SU-DHL-6 (cell line): ENCODE results near the gene TRPM7.

Experiments used
- H2AFZ ChIP-seq: fragments of 200-600 bp; sonication (generic); 2 replicates; pipeline ENCODE4 v1.6.1; 2014; ENCODE audit warnings: low read depth, mild to moderate bottlenecking, moderate library complexity, mixed read lengths, antibody characterized with exemption, low read length; ENCODE audit not compliant: severe bottlenecking
- H3F3A ChIP-seq: fragments of 200-600 bp; shearing (Covaris generic); 2 replicates; pipeline ENCODE4 v1.6.0; 2016; ENCODE audit warnings: antibody characterized with exemption, mild to moderate bottlenecking; ENCODE audit not compliant: insufficient read depth
- H3K27ac ChIP-seq: fragments of 200-600 bp; sonication (generic); 2 replicates; pipeline ENCODE4 v1.5.1; 2016; ENCODE audit warnings: low read depth, mild to moderate bottlenecking, low read length, moderate library complexity, mixed read lengths
- H3K27me3 ChIP-seq: fragments of 200-600 bp; sonication (generic), shearing (Covaris generic); 2 replicates; pipeline ENCODE4 v1.6.0; 2014; ENCODE audit warnings: mild to moderate bottlenecking, low read length
- H3K36me3 ChIP-seq: fragments of 200-600 bp; sonication (generic); 2 replicates; pipeline ENCODE4 v1.6.1; 2014; ENCODE audit warnings: mild to moderate bottlenecking, low read length, mixed read lengths
- H3K4me2 ChIP-seq: fragments of 300-600, 200-600 bp; shearing (Covaris generic), sonication (generic); 2 replicates; pipeline ENCODE4 v1.6.0; 2014; ENCODE audit warnings: low read length, low read depth, mild to moderate bottlenecking; ENCODE audit not compliant: poor library complexity, severe bottlenecking
- H3K4me3 ChIP-seq: fragments of 200-600 bp; sonication (generic); 2 replicates; pipeline ENCODE4 v1.5.1; 2014; ENCODE audit warnings: antibody characterized with exemption, low read length, mild to moderate bottlenecking, mixed read lengths; ENCODE audit not compliant: insufficient read depth, poor library complexity, severe bottlenecking
- H3K79me2 ChIP-seq: fragments of 200-600 bp; sonication (generic); 2 replicates; pipeline ENCODE4 v1.6.1; 2014; ENCODE audit warnings: mild to moderate bottlenecking, low read length, moderate library complexity; ENCODE audit not compliant: insufficient read depth
- H3K9ac ChIP-seq: fragments of 200-600 bp; sonication (generic); 2 replicates; pipeline ENCODE4 v1.7.0; 2014; ENCODE audit warnings: mild to moderate bottlenecking, low read length
- H3K9me2 ChIP-seq: fragments of 200-600 bp; sonication (generic); replicated peaks from 2 replicates; pipeline ENCODE4 v1.6.1; 2014; ENCODE audit warnings: low read length; ENCODE audit not compliant: insufficient read depth
- H3K9me3 ChIP-seq: fragments of 200-600 bp; sonication (generic); 2 replicates; pipeline ENCODE4 v1.6.1; 2014; ENCODE audit warnings: low read length, mixed read lengths; ENCODE audit not compliant: insufficient read depth
- H4K20me1 ChIP-seq: fragments of 200-600 bp; sonication (generic); 2 replicates; pipeline ENCODE4 v1.6.1; 2014; ENCODE audit warnings: low read depth, mild to moderate bottlenecking, antibody characterized with exemption, low read length, moderate library complexity, mixed read lengths
- EZH2phosphoT487 ChIP-seq: fragments of 200-600 bp; sonication (generic), shearing (Covaris generic); conservative IDR thresholded peaks from 2 replicates; pipeline ENCODE4 v1.6.1; 2018; ENCODE audit warnings: mild to moderate bottlenecking, antibody characterized with exemption, low read length, moderate library complexity, mixed read lengths
- TF ChIP-seq, protein P1 (sequence below): fragments of 200-600 bp; sonication (generic); IDR thresholded peaks from one replicate; pipeline ENCODE4 v1.5.1; 2017; ENCODE audit warnings: antibody characterized with exemption, mild to moderate bottlenecking, low read length, moderate library complexity; ENCODE audit not compliant: insufficient read depth, poor library complexity, severe bottlenecking

Gene TRPM7

GRCh38 chr15:50544368-50544767 is 142.2 kb downstream of the TRPM7 start:
- no peak overlapping the region for H3K4me3 ChIP-seq
- no peak overlapping the region for H2AFZ ChIP-seq
- H3F3A ChIP-seq: no peaks in the 10 kb centered on the region
- no peaks in the 10 kb centered on the region for H3K9me3 ChIP-seq
- H3K27me3 ChIP-seq: no peaks in the 10 kb centered on the region
- no peak overlapping the region for H3K4me2 ChIP-seq
- H4K20me1 ChIP-seq: no peaks in the 10 kb centered on the region
- TF ChIP-seq, protein P1, sequence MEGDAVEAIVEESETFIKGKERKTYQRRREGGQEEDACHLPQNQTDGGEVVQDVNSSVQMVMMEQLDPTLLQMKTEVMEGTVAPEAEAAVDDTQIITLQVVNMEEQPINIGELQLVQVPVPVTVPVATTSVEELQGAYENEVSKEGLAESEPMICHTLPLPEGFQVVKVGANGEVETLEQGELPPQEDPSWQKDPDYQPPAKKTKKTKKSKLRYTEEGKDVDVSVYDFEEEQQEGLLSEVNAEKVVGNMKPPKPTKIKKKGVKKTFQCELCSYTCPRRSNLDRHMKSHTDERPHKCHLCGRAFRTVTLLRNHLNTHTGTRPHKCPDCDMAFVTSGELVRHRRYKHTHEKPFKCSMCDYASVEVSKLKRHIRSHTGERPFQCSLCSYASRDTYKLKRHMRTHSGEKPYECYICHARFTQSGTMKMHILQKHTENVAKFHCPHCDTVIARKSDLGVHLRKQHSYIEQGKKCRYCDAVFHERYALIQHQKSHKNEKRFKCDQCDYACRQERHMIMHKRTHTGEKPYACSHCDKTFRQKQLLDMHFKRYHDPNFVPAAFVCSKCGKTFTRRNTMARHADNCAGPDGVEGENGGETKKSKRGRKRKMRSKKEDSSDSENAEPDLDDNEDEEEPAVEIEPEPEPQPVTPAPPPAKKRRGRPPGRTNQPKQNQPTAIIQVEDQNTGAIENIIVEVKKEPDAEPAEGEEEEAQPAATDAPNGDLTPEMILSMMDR: no peak
- no peak overlapping the region for H3K27ac ChIP-seq
- no peaks in the 10 kb centered on the region for H3K79me2 ChIP-seq
- H3K9me2 ChIP-seq: no peaks in the 10 kb centered on the region
- H3K36me3 ChIP-seq: no peaks in the 10 kb centered on the region
- H3K9ac ChIP-seq: no peak overlapping the region

DNA sequence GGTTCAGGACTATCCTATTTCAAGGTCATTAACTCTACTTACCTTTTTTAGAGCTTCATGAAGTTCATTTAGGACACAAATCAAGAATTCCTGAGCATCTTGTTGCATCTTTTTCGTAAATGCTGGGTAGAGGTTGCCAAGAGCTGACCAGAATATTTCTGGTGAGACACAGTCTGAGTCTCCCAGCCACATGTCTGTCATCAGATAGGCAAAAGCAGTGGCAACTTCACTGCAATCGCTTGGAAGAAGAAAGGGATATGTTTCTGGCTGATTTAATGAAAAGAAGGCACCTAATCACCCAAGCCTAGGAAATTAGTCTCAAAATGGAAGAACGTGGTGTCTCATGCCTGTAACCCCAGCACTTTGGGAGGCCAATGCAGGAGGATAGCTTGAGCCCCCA is 143.0 kb downstream of the TRPM7 start:
- TF ChIP-seq EZH2phosphoT487: no peak
- H3K79me2 ChIP-seq: no peaks in the 10 kb centered on the region
- H4K20me1 ChIP-seq: no peaks in the 10 kb centered on the region
- H3K9me2 ChIP-seq: no peaks in the 10 kb centered on the region
- no peak overlapping the region for H3K4me2 ChIP-seq
- H3K9ac ChIP-seq: no peak overlapping the region
- H3K36me3 ChIP-seq: no peaks in the 10 kb centered on the region
- no peaks in the 10 kb centered on the region for H3F3A ChIP-seq
- no peaks in the 10 kb centered on the region for H3K9me3 ChIP-seq
- H3K27me3 ChIP-seq: no peaks in the 10 kb centered on the region
- no peak overlapping the region for H2AFZ ChIP-seq
- no peak overlapping the region for H3K27ac ChIP-seq
- no peak overlapping the region for H3K4me3 ChIP-seq

DNA sequence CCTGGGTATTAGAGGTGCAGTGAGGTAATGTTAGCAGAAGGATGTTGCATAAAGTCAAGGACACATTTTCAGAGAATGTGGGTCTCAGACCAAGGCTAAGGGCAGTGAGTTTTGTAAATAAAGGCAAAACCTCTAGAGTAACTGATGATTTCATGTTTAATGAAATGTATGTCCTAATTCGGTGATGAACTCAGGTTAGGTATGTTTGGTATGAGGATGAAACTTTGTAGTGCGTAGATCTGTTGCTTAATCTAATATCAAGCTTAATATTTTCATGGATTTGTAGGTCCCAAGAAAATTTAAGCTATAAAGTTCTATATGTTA is 143.7 kb downstream of the TRPM7 start:
- TF ChIP-seq, protein P1: no peak
- no peak for TF ChIP-seq EZH2phosphoT487
- Histone ChIP-seq H3K27me3 (no peaks in the 10 kb centered on the region), H3K79me2 (no peaks in the 10 kb centered on the region), H3K9me2 (no peaks in the 10 kb centered on the region), H3K4me3 (no peak overlapping the region), H3K4me2 (no peak overlapping the region), H2AFZ (no peak overlapping the region), H4K20me1 (no peaks in the 10 kb centered on the region), H3F3A (no peaks in the 10 kb centered on the region), H3K9ac (no peak overlapping the region), H3K27ac (no peak overlapping the region), H3K36me3 (no peaks in the 10 kb centered on the region), H3K9me3 (no peaks in the 10 kb centered on the region)

DNA sequence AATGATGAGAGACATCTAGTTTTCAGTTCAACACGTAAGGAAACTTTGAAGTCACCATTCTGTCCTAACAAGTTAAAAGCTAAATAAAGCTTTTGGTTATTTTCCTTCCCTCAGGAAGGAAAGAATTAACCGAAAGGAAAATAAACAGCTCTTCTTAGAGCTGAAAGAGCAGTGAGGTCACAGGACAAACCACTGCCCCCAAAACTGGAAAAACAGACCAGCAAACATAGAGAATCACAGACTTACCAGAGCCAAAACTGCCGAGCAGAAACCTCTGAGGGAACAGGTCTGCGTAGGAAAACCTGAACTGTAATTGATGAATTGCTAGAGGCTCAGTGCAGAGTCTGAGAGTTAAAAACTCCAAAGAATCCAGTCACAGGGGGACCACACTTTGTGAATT is 154.8 kb downstream of the TRPM7 start:
- no peaks in the 10 kb centered on the region for H3K27me3 ChIP-seq
- no peak overlapping the region for H2AFZ ChIP-seq
- H3K36me3 ChIP-seq: no peaks in the 10 kb centered on the region
- no peaks in the 10 kb centered on the region for H3F3A ChIP-seq
- no peak overlapping the region for H3K4me2 ChIP-seq
- no peak overlapping the region for H3K4me3 ChIP-seq
- no peak overlapping the region for H3K27ac ChIP-seq
- H3K9ac ChIP-seq: no peak overlapping the region
- H3K9me3 ChIP-seq: no peaks in the 10 kb centered on the region
- H3K9me2 ChIP-seq: no peaks in the 10 kb centered on the region
- H4K20me1 ChIP-seq: no peaks in the 10 kb centered on the region
- TF ChIP-seq, protein P1: no peak
- no peak for TF ChIP-seq EZH2phosphoT487
- no peaks in the 10 kb centered on the region for H3K79me2 ChIP-seq
